Measurements from ENCODE around the gene TMPRSS11A. TPM values are rescaled to one million over a fixed set of nuclear protein-coding genes. Genes with fewer than 3 reads are reported as not detected.

The TMPRSS11A gene
- total and polyA plus RNA-seq, 2 experiments from 2014 or later = not detected

- TF ChIP-seq, protein P1, sequence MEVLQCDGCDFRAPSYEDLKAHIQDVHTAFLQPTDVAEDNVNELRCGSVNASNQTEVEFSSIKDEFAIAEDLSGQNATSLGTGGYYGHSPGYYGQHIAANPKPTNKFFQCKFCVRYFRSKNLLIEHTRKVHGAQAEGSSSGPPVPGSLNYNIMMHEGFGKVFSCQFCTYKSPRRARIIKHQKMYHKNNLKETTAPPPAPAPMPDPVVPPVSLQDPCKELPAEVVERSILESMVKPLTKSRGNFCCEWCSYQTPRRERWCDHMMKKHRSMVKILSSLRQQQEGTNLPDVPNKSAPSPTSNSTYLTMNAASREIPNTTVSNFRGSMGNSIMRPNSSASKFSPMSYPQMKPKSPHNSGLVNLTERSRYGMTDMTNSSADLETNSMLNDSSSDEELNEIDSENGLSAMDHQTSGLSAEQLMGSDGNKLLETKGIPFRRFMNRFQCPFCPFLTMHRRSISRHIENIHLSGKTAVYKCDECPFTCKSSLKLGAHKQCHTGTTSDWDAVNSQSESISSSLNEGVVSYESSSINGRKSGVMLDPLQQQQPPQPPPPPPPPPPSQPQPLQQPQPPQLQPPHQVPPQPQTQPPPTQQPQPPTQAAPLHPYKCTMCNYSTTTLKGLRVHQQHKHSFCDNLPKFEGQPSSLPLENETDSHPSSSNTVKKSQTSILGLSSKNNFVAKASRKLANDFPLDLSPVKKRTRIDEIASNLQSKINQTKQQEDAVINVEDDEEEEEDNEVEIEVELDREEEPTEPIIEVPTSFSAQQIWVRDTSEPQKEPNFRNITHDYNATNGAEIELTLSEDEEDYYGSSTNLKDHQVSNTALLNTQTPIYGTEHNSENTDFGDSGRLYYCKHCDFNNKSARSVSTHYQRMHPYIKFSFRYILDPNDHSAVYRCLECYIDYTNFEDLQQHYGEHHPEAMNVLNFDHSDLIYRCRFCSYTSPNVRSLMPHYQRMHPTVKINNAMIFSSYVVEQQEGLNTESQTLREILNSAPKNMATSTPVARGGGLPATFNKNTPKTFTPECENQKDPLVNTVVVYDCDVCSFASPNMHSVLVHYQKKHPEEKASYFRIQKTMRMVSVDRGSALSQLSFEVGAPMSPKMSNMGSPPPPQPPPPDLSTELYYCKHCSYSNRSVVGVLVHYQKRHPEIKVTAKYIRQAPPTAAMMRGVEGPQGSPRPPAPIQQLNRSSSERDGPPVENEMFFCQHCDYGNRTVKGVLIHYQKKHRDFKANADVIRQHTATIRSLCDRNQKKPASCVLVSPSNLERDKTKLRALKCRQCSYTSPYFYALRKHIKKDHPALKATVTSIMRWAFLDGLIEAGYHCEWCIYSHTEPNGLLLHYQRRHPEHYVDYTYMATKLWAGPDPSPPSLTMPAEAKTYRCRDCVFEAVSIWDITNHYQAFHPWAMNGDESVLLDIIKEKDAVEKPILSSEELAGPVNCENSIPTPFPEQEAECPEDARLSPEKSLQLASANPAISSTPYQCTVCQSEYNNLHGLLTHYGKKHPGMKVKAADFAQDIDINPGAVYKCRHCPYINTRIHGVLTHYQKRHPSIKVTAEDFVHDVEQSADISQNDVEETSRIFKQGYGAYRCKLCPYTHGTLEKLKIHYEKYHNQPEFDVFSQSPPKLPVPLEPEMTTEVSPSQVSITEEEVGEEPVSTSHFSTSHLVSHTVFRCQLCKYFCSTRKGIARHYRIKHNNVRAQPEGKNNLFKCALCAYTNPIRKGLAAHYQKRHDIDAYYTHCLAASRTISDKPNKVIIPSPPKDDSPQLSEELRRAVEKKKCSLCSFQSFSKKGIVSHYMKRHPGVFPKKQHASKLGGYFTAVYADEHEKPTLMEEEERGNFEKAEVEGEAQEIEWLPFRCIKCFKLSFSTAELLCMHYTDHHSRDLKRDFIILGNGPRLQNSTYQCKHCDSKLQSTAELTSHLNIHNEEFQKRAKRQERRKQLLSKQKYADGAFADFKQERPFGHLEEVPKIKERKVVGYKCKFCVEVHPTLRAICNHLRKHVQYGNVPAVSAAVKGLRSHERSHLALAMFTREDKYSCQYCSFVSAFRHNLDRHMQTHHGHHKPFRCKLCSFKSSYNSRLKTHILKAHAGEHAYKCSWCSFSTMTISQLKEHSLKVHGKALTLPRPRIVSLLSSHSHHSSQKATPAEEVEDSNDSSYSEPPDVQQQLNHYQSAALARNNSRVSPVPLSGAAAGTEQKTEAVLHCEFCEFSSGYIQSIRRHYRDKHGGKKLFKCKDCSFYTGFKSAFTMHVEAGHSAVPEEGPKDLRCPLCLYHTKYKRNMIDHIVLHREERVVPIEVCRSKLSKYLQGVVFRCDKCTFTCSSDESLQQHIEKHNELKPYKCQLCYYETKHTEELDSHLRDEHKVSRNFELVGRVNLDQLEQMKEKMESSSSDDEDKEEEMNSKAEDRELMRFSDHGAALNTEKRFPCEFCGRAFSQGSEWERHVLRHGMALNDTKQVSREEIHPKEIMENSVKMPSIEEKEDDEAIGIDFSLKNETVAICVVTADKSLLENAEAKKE (CRISPR knock-in tag; IDR thresholded peaks at IDR 0.05) = no peak
- TF ChIP-seq JUNB (IDR thresholded peaks at IDR 0.05; ENCODE audit: unreplicated experiment) = no peak
These were observed 22.2 kb downstream of the TMPRSS11A start (continued) for GRCh38 chr4:67941074-67941473.

GRCh38 chr4:67940506-67940905 lies 22.8 kb downstream of the TMPRSS11A start:
- DNase-seq (ENCODE audit: low spot score) = no peak
- H2AFZ ChIP-seq = no peak overlapping the region
- Mint-ChIP-seq H3K27ac (no peak overlapping the region), H3K4me1 (no peaks in the 10 kb centered on the region), H3K9me3 (no peaks in the 10 kb centered on the region; the same call in 2 of the 3 replicates), H3K4me3 (no peak overlapping the region), H3K36me3 (ENCODE audit: low read depth) (no peaks in the 10 kb centered on the region), H3K27me3 (ENCODE audit: insufficient read depth, low read depth, poor library complexity) (no peaks in the 10 kb centered on the region)
- no peak for ATAC-seq
- H3K4me3 ChIP-seq = no peak overlapping the region
- H3K27me3 ChIP-seq (ENCODE audit: insufficient read depth) = no peaks in the 10 kb centered on the region
- no peak overlapping the region for H3K27ac ChIP-seq (ENCODE audit: low read depth)
- no peaks in the 10 kb centered on the region for H3K79me2 ChIP-seq (replicated peaks; ENCODE audit: insufficient read depth)
- H4K20me1 ChIP-seq (replicated peaks; ENCODE audit: insufficient read depth) = no peaks in the 10 kb centered on the region
- no peaks in the 10 kb centered on the region for H3K4me1 ChIP-seq (ENCODE audit: insufficient read depth)
- no peaks in the 10 kb centered on the region for H3F3A ChIP-seq (replicated peaks; ENCODE audit: low read depth)
- H3K36me3 ChIP-seq (ENCODE audit: insufficient read depth) = no peaks in the 10 kb centered on the region
- no peak overlapping the region for H3K4me2 ChIP-seq
- no peaks in the 10 kb centered on the region for H3K9me2 ChIP-seq (ENCODE audit: insufficient read depth)
- TF ChIP-seq EZH2phosphoT487 (IDR thresholded peaks at IDR 0.05; ENCODE audit: unreplicated experiment) (no peak), CREB1 (CRISPR knock-in tag; IDR thresholded peaks at IDR 0.05; ENCODE audit: low read depth) (no peak), ETS1 (IDR thresholded peaks at IDR 0.05) (no peak), ZNF331 (CRISPR knock-in tag; IDR thresholded peaks at IDR 0.05; ENCODE audit: low read depth) (no peak)
- TF ChIP-seq, protein P1 (CRISPR knock-in tag; IDR thresholded peaks at IDR 0.05) = no peak
- TF ChIP-seq, protein P2, sequence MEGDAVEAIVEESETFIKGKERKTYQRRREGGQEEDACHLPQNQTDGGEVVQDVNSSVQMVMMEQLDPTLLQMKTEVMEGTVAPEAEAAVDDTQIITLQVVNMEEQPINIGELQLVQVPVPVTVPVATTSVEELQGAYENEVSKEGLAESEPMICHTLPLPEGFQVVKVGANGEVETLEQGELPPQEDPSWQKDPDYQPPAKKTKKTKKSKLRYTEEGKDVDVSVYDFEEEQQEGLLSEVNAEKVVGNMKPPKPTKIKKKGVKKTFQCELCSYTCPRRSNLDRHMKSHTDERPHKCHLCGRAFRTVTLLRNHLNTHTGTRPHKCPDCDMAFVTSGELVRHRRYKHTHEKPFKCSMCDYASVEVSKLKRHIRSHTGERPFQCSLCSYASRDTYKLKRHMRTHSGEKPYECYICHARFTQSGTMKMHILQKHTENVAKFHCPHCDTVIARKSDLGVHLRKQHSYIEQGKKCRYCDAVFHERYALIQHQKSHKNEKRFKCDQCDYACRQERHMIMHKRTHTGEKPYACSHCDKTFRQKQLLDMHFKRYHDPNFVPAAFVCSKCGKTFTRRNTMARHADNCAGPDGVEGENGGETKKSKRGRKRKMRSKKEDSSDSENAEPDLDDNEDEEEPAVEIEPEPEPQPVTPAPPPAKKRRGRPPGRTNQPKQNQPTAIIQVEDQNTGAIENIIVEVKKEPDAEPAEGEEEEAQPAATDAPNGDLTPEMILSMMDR (conservative IDR thresholded peaks at IDR 0.05; ENCODE audit: low read depth in 2 of 2) = no peak
